GM20431 (cell line): Measurements from ENCODE around the gene CA7.

Experiments used
- in situ Hi-C: fragments of 300-500 bp; cut with MseI, MboI; formaldehyde crosslinking; loops from one replicate; pipeline ENCODE4 v1.15.0; 2020; ENCODE audit warnings: low sequenced_read_pairs; ENCODE audit not compliant: unreplicated experiment

Gene CA7

DNA sequence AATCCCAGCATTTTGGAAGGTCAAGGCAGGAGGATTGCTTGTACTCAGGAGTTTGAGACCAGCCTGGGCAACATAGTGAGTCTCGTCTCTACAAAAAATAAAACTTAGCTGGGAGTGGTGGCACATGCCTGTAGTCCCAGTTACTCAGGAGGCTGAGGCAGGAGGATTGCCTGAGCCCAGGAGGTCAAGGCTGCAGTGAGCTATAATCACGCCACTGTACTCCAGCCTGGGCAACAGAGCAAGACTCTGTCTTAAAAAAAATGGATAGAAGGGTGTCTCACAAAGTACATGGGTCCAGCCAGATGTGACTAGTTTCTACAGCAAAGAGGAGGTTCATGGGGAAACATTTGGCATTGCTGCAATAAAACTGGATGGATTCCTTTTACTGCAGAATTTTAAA is 27.1 kb downstream of the CA7 start:
- in situ Hi-C loops: loop anchor here (25.0 kb wide), 1 partner anchor 459 kb away; no protein-coding TSS in a partner anchor

DNA sequence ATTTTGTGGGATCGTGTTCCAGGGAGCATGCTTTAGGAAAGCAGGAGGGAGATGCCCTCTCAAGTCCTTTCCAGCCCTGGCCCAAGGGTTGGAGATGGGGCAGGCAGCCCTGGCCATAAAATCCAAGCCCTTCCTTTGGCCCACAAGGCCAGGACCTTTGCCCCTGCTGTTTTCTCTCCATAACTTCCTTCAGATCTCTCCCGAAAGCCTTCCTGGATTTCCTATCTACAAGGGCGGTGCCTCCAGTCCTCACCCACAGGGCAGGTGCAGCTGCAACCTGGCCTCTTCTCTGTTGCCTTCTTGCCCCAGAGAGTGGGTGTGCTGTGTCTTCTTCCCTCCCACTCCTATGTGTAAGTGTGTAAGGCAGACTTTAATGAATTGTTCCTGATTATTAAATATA is 27.6 kb downstream of the CA7 start:
- in situ Hi-C loops: loop anchor here (25.0 kb wide), 1 partner anchor 460 kb away; no protein-coding TSS in a partner anchor

GRCh38 chr16:66872559-66872942 is 28.3 kb downstream of the CA7 start:
- in situ Hi-C loops: loop anchor here (25.0 kb wide), 1 partner anchor 460 kb away; no protein-coding TSS in a partner anchor

GRCh38 chr16:66872943-66873684 is 28.9 kb downstream of the CA7 start:
- in situ Hi-C loops: loop anchor here (25.0 kb wide), 1 partner anchor 461 kb away; no protein-coding TSS in a partner anchor

- in situ Hi-C loops: loop anchor here (25.0 kb wide), 1 partner anchor 461 kb away; no protein-coding TSS in a partner anchor
These were observed 29.5 kb downstream of the CA7 start for GRCh38 chr16:66873685-66874055.

DNA sequence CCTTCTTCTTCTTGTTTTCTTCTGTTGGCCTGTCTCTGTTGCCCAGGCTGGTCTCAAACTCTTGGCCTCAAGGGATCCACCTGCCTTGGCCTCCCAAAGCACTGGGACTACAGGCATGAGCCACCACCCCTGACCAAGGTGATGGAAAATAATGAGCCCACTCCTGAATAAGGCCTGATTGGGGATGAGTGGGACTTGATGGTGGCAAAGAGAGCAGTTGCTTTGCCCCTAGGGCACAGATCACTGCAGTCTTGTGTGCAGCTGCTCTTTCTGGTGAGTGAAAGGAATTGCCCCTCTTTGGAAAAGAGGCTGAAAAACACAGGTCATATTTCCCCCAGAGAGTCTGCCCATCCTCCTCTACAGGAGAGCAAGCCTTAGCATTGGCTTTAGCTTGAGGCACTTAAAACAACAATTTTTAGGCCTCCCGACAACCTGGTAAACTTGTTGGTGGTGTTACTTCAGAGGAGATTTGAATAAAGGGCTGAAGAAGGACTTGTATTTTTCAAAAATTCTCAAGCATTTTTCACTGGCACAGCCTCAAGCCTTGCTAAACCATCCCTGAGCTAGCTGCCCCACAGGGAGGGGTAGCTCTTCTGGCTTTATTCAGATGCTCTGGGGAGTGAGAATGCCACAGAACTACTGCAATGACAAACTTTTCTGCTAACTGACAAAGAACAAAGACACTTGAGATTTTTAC is 30.0 kb downstream of the CA7 start:
- in situ Hi-C loops: loop anchor here (25.0 kb wide), 1 partner anchor 462 kb away; no protein-coding TSS in a partner anchor

DNA sequence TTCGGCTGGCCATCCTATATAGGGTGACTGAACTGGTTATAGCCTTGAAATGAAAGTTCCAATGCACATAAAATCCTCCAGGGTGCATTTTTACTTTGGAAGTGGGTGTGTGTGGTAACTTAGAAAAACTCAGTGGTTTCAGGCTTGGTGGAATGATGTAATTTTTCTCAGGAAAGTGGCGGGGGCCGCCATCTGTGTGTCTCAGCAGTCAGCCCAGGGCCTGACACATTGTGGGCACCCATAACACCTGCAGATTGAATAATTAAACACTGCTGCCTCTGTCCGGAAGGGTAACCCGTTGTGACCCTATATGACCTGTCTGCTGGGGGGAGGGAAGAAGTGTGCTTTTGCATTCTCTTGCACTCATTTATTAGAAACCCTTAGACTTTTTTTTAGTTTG is 33.9 kb downstream of the CA7 start:
- in situ Hi-C loops: no loop called here

- in situ Hi-C loops: no loop called here
These were observed 36.2 kb downstream of the CA7 start, which contains the start of gene PDP2 for GRCh38 chr16:66880288-66881013. Gene PDP2, plus strand, starts transcription at chr16:66880515. Its CDS starts 3,770 bp downstream, at chr16:66884285.

DNA sequence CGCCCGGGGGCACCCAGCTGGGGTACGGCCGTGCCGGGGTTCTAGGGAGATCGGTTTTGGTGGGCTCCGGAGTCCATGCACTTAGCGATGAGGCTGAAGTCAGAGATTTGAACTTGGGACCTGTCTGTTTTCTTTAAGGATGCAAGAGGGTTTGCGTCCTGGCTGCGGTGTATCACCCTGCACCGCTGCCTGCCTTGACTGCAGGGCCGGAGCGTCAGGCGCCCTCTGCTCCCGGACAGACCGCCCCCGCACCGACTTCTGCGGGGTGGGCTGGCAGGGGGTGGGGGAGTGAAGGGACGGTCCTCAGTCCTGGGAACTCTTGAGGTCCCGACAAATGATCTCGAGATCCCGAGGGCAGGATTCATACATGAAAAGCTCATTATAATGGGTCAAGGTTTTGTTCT is 36.8 kb downstream of the CA7 start:
- in situ Hi-C loops: no loop called here

GRCh38 chr16:66881560-66881959 is 37.3 kb downstream of the CA7 start:
- in situ Hi-C loops: no loop called here

DNA sequence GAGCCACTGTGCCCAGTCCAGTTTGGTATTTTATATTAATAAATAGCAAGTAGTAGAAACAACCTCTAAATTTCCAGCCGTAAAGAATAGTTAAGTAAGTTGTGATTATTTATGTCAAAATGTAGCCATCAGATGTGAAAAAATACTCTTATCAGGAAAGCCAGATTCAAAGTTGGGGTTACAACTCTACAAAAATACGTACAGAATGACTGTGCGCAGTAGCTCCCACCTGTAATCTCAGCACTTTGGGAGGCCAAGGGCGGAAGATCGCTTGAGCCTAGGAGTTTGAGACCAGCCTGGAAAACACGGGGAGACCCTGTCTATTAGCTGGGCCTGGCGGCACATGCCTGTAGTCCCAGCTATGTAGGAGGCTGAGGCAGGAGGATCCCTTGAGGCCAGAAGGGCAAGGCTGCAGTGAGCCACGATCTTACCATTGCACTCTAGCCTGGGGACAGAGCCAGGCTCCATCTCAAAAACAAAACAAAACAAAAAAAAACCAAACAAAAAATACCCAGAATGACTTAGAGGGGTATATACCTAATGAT is 37.8 kb downstream of the CA7 start:
- in situ Hi-C loops: no loop called here

DNA sequence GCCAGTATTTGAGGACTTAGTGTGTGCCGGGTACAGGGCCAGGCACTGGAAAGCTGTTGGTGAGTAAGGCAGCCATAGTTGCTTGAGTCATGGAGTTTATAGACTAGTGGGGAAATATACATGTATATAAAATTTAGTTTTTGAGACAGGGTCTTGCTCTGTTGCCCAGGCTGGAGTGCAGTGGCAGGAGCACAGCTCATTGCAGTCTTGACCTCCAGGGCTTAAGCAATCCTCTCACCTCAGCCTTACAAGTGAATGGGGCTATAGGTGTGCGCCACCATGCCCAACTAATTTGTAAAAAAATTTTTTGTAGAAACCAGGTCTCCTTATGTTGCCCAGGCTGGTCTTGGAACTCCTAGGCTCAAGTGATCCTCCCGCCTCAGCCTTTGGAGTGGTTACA is 38.5 kb downstream of the CA7 start:
- in situ Hi-C loops: no loop called here

DNA sequence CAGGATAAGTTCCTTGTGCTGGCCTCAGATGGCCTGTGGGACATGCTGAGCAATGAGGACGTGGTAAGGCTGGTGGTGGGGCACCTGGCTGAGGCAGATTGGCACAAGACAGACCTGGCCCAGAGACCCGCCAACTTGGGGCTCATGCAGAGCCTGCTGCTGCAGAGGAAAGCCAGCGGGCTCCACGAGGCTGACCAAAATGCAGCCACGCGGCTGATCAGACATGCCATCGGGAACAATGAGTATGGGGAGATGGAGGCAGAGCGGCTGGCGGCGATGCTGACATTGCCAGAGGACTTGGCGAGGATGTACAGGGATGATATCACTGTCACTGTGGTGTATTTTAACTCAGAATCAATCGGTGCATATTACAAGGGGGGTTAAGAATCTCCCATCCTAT is 41.3 kb downstream of the CA7 start:
- in situ Hi-C loops: no loop called here

GRCh38 chr16:66886321-66886720 is 42.1 kb downstream of the CA7 start:
- in situ Hi-C loops: no loop called here

DNA sequence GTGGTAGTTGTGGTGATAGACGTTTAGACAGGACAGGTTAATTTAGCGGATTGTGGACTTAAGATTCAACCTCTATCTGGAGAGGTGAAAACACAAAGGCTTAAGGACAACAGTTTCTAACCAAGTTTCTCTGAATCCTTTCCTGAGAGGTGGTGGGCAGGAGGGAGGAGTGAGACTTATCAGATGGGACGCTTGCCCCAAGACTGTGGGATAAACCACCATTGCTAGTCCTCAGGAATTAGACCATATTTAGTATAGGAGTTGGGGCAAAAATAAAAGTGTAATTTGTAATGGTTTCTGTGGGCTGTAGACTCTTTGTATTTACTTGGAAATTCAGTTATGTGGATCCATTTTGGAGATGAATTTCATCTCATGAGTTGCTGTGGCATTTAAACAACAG is 42.7 kb downstream of the CA7 start:
- in situ Hi-C loops: no loop called here

GRCh38 chr16:66888647-66889615 is 44.7 kb downstream of the CA7 start:
- in situ Hi-C loops: no loop called here

DNA sequence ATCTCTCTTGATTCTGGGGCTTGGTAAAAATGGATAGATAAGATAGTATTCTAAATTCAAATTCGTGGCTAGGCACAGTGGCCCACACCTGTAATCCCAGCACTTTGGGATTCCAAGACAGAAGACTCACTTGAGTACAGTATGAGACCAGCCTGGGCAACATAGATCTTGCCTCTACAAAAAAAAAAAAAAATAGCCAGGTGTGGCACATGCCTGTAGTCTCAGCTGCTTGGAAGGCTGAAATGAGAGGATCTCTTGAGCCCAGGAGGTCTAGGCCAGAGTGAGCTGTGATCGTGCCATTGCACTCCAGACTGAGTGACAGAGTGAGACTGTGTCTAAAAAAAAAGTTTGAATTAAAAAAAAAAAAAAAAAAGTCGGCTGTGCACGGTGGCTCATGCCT is 45.4 kb downstream of the CA7 start:
- in situ Hi-C loops: no loop called here

DNA sequence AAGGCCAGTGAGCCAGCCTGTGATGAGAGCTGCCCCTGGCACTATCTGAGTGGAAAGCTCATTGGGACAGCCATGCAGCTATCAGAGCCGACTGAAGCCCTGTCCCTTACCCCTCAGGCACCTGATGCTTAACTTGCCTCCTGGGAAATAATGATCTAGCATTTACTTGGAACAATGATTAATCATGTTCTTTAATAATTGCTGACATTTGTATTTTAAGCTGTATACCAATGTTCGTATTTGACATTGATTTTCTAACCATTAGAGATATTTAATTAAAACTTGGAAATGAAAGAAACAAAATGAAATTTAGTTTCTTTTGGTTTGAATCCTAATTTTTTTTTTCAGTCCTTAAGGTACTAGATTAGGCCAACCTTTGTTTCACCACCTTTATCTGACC is 46.6 kb downstream of the CA7 start:
- in situ Hi-C loops: no loop called here

- in situ Hi-C loops: no loop called here
These were observed 47.1 kb downstream of the CA7 start for GRCh38 chr16:66891360-66891759.
